ENCODE data around the gene LGALS3BP.

Gene LGALS3BP

GRCh38 chr17:78981010-78981888 is 1.5 kb upstream of the LGALS3BP start:
- no peak for DNase-seq

- DNase-seq = no peak
Observed at GRCh38 chr17:78980624-78980972, 875 bp upstream of the LGALS3BP start.

- peak in 1 of 14 donors; percentile 36 for DNase-seq
Observed at GRCh38 chr17:78977997-78978973, 1.4 kb downstream of the LGALS3BP start.

DNA sequence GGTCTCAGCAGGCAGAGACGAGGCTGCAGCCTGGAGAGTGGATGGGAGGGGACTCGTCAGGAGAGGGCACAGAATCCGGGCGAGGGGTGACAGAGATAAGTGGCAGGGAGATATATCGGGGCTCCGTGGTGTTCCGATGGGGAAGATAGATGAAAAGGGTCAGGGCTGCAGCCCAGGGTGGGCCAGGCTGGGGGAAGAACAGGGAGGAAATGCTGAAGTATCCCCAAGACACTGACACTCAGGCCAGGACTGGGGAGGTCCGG is 2.1 kb downstream of the LGALS3BP start:
- DNase-seq = no peak

DNA sequence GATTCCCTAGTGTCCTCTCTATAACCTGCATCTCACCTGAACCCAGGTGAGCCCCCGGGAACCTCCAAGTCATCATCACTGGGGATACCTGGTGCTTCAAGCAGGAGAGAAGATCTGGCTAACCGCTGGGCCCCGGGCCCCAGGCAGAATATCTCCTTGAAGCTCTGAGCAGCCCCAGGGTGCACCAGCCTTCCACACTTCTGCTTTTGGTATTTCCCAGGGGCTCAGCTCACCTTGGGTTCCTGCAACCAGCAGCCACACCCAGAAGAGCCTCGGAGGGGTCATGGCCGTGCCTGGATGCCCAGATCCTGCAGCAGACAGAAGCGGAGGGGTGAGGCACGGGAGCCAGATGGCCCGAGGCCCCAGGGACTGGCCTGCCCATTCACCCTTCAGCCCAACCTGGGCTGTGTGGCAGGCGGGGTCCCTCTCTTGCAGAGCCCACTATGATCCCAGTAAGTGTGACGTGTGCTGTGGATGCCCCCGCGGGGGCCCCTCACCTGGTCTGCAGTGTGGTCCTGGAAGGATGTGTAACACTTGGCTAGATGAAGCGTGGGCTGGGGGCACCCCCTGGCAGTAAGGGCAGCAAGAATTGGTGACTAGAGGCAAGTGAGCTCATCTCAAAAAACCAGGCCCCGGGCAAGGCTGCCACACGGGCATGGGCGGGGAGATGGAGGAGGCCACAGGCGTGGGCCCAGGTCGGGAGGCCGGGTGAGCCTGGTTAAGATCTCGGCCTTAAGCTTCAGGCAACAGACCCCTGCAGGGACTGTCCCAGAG is 2.6 kb downstream of the LGALS3BP start:
- DNase-seq = no peak

DNA sequence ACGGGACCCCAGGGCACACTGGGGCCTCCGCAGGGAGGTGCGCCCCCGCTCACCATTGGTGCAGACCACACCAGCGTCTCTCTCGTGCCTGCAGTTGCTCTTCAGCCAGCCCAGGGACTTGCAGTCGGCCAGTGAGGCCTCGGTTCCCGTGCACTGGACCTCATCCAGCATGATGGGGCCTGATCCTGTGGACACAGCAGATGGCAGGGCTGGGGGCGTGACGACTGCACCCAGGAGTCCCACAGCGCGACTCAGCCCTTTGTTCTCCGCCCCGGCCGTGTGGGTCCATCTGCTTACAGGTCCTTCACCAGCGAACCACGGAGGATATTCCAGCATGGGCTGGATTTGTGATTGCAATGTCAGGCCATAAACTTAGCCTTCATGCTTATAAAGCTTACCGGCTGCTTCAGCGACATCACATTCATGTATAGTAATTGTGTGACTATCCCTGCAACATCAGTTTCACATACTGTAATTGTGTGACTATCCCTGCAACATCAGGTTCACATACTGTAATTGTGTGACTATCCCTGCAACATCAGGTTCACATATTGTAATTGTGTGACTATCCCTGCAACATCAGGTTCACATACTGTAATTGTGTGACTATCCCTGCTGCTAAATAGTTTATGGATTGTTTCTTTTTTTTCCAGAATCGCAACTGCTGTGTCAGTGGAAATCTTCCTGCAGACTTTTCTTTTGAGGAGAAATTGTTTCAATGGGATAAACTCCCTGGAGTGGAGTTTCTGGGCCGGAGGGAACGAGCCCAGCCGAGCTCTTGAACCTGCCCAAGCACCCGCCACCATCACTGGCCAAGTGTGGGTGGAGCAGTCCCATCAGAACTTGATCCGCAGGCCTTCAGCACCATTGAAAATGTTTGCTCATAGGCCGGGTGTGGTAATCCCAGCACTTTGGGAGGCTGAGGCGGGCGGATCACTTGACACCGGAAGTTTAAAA is 4.8 kb downstream of the LGALS3BP start:
- peak in 1 of 14 donors; percentile 72 for DNase-seq

DNA sequence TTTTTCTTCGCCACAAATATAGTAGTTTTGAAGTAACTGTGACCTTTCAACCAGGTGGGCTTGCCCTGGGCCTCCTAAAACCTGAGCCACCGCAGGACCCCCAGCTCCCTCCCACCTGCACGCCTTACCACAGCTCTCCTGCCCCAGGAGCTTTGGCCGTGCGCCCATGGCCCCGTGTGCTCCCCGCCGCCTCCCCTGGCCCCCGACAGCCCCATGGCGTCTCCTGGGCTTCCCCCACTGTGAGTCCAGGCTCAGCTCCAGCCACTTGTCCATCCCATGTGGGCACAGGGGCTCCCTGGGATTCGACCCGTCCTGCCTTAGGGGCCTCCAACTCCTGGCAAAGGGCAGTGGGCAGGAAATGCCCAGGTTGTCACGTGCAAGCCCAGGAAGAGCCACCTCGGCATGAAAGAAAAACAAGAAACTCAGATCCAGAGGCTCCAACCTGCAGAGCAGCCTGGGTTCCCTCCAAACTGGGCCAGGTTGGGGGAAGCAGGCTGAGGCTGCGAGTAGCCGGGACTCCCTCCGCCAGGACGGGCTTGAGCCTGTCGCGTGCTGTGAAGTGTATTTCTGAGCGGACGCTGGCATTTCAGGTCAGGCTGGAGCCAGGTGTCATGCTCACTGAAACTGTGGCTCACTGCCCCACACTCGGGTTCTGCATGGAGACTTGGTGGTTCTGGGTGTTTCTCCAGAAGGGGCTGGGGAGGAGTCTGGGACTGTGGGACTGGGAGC is 5.8 kb downstream of the LGALS3BP start:
- peak in 1 of 14 donors; percentile 38 for DNase-seq

GRCh38 chr17:78973196-78973595 is 6.5 kb downstream of the LGALS3BP start:
- no peak for DNase-seq

DNA sequence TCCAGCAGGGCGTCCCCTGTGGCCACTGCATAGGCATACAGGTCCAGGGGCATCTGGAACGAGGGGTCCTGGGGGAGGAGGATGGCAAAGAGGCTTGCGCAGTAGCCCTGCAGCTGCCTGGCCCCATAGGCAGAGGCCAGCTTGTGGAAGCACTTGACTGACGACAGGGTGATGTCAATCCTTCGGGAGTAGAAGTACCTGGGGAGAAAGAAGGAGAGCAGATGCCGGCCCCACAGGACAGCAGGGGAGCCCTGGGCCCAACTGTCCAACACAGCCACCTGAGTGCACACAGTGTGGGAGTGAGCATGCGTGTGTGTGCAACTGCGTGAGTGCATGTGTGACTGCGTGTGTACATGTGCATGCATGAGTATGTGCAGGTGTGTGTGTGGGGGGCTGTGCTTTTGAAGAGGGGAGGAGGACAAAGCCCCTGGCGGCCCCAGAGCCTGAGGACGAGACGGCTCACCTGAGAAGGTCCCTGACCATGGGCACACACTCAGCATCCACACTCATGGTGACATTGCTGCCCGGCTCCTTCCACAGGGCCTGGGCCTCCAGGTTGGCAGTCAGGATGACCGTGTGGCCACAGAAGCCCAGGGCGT is 7.1 kb downstream of the LGALS3BP start:
- DNase-seq = no peak

DNA sequence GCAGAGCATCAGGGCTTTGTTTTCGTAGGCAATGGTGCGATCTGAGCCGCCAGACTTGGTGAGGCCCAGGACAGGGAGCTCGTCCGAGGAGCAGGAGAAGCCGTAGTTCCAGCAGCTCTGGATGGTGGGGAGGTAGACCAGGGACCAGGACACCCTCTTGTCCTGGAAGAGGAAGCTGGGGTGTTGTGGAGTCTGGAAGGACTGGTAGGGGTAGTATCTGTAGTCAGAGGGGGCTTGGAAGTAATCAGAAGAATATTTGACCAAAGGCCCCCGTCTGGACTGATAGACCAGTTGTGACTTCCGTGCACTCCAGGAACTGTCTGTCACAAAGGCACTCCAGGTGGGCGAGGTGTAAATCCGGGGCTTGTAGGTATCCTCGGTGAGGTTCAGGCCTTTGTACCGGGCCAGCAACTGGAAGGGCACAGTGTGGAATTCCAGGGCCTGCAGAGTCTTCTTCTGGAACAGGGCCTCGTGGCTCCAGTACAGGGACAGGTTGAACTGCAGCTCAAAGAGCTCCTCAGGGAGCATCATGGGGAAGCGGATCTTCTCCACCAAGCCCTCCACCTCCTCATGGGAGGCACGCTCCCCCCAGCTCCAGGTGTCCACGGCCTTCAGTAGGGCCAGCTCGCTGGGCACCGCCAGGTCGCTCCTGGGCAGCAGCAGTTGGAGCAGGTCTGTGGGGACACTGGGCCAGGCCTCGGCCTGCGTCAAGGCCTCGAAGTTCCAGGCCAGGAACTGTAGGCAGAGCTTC is 7.8 kb downstream of the LGALS3BP start:
- peak in 1 of 14 donors; percentile 36 for DNase-seq

- DNase-seq = peak in 12 of 14 donors; percentile 16 to 77 (median 53)
Observed at GRCh38 chr17:78970834-78971755, 8.6 kb downstream of the LGALS3BP start.

DNA sequence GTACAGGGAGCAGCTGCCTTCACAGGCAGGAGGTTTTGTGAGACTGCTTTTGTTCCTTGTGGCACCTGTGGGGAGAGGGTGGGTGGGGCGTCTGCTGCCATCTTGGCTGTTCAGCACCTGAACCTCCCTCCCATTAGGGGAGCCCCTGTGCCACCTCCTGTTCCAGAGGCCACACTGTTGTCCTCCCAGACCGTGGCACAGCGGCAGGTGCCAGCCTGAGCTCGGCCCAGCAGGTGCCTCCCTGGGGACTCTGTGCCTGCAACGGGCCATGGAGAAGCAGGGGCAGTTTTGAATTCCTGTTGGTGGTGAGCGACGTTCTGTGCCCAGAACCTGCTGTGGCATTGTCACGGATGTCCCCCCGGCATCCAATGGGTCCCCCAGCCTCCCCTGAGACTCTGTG is 9.9 kb downstream of the LGALS3BP start:
- DNase-seq = no peak

GRCh38 chr17:78967782-78968362 is 11.9 kb downstream of the LGALS3BP start:
- DNase-seq = no peak

DNA sequence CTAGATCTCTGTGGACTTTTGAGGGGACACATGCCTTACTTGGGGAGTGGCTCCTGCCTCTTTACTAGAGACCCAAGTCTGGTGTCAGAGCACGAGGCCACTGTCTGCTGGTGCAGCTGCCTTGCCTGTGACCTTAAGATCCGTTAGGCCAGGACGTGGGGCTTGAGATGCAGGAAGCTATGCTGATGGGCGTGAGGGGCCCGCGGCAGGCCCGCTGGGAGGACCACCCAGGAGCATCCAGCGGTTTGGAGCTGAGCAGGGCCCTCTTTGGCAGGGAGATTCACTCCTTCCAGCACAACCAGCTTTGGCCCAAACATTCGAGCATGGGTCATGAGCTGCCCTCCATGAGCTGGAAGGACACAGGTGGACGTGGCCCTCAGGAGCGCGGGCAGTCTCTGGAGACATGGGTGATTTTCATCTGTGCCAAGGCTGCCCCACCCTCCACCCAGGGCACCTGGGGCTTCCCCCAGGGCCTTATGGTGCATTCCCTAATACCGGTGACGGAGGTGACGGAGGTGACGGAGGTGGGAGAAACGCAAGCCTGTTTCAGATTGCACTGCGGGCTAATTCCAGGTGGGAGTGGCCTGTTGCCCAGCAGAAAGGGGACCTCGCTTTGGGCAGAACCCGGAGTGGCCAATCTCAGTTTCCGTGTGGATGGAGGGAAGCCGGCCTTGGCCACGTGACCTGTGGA is 12.7 kb downstream of the LGALS3BP start:
- DNase-seq = no peak

DNA sequence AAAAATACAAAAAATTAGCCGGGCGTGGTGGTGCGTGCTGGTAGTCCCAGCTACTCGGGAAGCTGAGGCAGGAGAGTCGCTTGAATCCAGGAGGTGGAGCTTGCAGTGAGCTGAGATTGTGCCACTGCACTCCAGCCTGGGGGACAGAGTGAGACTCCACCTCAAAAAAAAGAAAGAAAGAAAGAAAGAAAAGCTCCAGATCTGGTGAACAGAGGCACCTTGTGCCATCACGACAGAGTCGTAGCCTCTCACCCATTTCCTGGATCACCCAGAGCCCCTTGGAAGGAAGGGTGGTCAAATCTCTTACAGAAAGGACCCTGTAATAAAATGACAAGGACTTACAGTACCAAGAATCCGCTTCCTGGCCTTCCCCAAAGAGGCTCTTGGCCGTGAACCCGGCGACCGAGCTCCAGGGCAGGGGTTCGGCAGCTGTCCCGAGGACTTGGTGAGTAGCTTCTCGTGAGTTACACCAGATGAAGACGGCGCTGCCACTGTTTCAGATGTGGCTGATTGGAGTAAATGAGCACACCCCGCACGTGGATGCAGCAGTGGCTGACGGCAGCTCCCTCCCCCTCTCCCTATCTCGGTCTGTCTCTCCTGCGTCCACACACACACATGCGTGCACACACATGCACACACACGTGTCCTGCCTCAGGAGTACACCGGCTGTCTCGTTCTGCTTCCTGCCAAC is 13.5 kb downstream of the LGALS3BP start:
- DNase-seq = no peak

DNA sequence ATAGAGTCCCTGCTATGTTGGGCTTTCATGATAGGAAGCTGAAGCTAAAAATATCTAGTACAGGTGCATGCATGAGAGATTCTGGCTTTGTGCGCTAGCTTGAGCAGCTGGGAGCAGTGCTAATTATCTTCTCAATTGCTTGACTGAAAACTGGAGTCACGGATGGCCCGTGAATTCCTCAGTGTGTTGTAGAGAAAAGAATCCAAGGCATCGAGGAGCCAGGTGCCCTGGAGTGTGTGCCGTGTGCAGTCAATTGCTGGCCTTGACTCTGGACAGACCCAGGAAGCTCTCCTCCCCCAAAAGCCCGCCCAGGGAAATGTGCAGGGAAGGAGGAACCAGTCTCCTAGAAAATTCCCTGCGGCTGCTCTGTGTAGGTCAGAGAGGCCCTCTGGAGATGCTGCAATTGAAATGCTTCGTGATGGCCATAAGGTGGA is 14.2 kb downstream of the LGALS3BP start:
- DNase-seq = peak in 1 of 14 donors; percentile 74

- no peak for DNase-seq
Observed at GRCh38 chr17:78963378-78963777, 16.3 kb downstream of the LGALS3BP start.

Measured in C1 segment of cervical spinal cord (tissue), 14 donors.